Small intestine (tissue), 7 donors: Measurements from ENCODE around the gene CSNK1A1. TPM values are rescaled to one million over a fixed set of nuclear protein-coding genes. Genes with fewer than 3 reads are reported as not detected.
"Not testable (repeated sequence)": the region's sequence is repeated elsewhere in the genome, so short reads cannot be mapped to it uniquely, and the experiment has no call there.

ENCODE experiments used
- DNase-seq, 2 donors: peaks; one replicate each; pipeline versions ENCODE4 v3.0.0 to v3.0.0-alpha.2; 2013
- FAIRE-seq: peaks from 2 replicates; lab custom pipeline; 2012; peaks lifted over from hg19 to GRCh38; lab: Jason Lieb, UNC
- H3K27ac ChIP-seq, 3 donors: one replicate each; pipeline ENCODE4 v1.5.1; 2013; ENCODE audit warnings: low read length in 2 of 3, mild to moderate bottlenecking in 2 of 3, control low read depth in 1 of 3, inconsistent platforms in 1 of 3, low read depth in 1 of 3, moderate library complexity in 1 of 3
- H3K27me3 ChIP-seq, 3 donors: one replicate each; pipeline ENCODE4 v1.6.1; 2013; ENCODE audit warnings: low read length in 3 of 3, inconsistent platforms in 1 of 3; ENCODE audit not compliant: control insufficient read depth in 3 of 3, insufficient read depth in 3 of 3
- H3K36me3 ChIP-seq, 3 donors: one replicate each; pipeline ENCODE4 v1.6.1; 2013; ENCODE audit warnings: low read length in 3 of 3, inconsistent platforms in 1 of 3, low read depth in 1 of 3, mild to moderate bottlenecking in 1 of 3, moderate library complexity in 1 of 3; ENCODE audit not compliant: control insufficient read depth in 3 of 3, insufficient read depth in 2 of 3
- H3K4me1 ChIP-seq, 3 donors: one replicate each; pipeline ENCODE4 v1.6.1; 2013; ENCODE audit warnings: low read length in 2 of 3, inconsistent platforms in 1 of 3, low read depth in 1 of 3, mild to moderate bottlenecking in 1 of 3, moderate library complexity in 1 of 3; ENCODE audit not compliant: control insufficient read depth in 3 of 3, insufficient read depth in 2 of 3
- H3K4me3 ChIP-seq, 3 donors: one replicate each; pipeline ENCODE4 v1.5.1; 2013; ENCODE audit warnings: low read length in 3 of 3, control low read depth in 1 of 3, inconsistent platforms in 1 of 3, low read depth in 1 of 3, mild to moderate bottlenecking in 1 of 3, moderate library complexity in 1 of 3
- H3K9me3 ChIP-seq, 2 donors: one replicate each; pipeline ENCODE4 v1.6.1; 2013; ENCODE audit warnings: low read depth in 1 of 2, low read length in 1 of 2; ENCODE audit not compliant: control insufficient read depth in 2 of 2, insufficient read depth in 1 of 2
- WGBS, 3 donors: extraction: QIAGEN DNeasy Blood & Tissue Kit; methylation state at CpG; one replicate each; pipeline ENCODE4 v1.1.7; 2013; 5-methylcytosine and 5-hydroxymethylcytosine counted together
- polyA plus RNA-seq, 4 donors: library from polyadenylated mRNA; stranded (reverse) in 3 of 4; unstranded in 1 of 4; fragments of 200-250 nt in 3 of 4; fragments of 120-200 nt in 1 of 4; gene quantifications; one replicate each; pipeline versions ENCODE4 v1.2.1 to v1.2.3, GENCODE V29; 2013
- donor health status: healthy with polysubstance abuse.
- donor health status: control.
- donor health status: control.
- donor health status: Bipolar disorder and iron deficiency.
- donor health status: healthy.

Gene CSNK1A1
- polyA plus RNA-seq, 4 donors, result 58.6 to 118 (median 84.5) TPM

DNA sequence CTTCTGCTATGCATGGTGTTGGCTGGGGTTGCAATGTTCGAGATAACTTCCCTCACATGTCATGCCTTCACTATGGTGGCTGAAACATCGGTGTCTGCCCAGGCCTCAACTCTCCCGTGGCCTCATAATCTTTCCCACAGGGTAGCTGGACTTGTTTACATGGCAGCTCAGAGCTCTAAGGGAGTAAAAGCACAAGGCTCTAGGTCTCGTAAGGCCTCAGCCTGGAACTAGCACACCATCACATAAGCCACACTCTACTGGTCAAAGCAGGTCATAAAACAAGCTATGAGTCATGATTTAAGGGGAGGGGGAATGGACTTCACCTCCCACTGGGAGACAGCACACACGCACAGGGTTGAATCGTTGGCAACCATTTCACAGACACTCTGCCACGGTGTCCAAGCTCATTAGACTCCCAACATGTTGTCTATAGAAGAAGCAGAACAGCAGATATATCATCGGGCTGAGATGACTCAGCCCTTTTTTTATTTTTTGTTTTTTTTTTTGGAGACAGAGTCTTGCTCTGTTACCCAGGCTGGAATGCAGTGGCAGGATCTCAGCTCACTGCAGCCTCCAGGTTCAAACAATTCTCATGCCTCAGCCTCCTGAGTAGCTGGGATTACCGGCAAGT lies 105.4 kb downstream of the CSNK1A1 start:
- WGBS, 3 donors, result 40 to 48% (median 47%) methylated on average over 9 of the region's 9 CpGs
- FAIRE-seq, result no peak
- Histone ChIP-seq H3K27me3 (no peaks in the 10 kb centered on the region), H3K36me3 (no peaks in the 10 kb centered on the region), H3K9me3 (peaks cover 0 to 13% of the 10 kb centered on the region in 2 donors), H3K4me1 (peaks cover 0 to 39% (median 8%) of the 10 kb centered on the region in 3 donors), H3K4me3 (no peak overlapping the region), H3K27ac (peak overlapping the region; percentile 6 to 86 (median 47))
- peak; percentile 70 to 78 for DNase-seq

DNA sequence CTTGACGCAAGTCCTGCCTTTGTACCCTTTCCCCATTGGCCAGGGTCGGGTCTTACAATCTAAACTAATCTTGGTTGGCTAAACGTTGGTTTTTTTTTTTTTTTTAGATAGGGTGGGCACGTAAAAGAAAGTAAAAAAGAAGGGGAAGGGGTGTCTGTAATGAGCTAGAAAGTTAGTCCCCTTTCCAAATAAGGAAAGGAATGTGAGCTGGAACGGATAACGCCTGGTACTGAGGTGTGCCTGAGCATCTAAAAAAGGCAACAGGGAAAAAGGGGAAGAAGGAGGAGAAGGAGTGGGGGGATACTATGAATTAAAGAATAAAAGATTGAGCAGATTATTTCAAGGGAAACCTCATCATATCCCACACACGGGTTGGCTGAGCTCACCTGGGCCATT lies 105.9 kb downstream of the CSNK1A1 start:
- peaks cover 0 to 13% of the 10 kb centered on the region in 2 donors for H3K9me3 ChIP-seq
- H3K4me1 ChIP-seq, result peaks cover 0 to 36% (median 5%) of the 10 kb centered on the region in 3 donors
- H3K27me3 ChIP-seq, result no peaks in the 10 kb centered on the region
- H3K4me3 ChIP-seq, result no peak overlapping the region
- no peaks in the 10 kb centered on the region for H3K36me3 ChIP-seq
- no peak for DNase-seq
- no peak for FAIRE-seq
- 61 to 64% (median 62%) methylated on average over 7 of the region's 7 CpGs for WGBS, 3 donors
- H3K27ac ChIP-seq, result peak overlapping the region; percentile 6 to 86 (median 47)

DNA sequence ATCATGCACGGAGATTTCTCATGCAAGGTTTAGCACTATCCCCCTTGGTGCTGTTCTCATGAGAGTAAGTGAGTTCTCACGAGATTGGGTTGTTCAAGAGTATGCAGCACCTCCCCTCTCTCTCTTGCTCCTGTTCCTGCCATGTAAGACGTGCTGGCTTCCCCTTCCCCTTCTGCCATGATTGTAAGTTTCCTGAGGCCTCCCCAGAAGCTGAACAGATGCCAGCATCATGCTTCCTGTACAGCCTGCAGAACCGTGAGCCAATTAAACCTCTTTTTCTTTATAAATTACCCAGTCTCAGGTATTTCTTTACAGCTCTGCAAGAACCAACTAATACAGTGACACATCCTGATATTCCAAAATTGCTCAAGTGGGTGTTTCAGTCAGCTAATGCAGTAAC lies 106.8 kb downstream of the CSNK1A1 start:
- DNase-seq, H3K27me3 ChIP-seq, H3K4me3 ChIP-seq, H3K36me3 ChIP-seq, FAIRE-seq, H3K27ac ChIP-seq: not testable (repeated sequence)
- whole genome bisulfite sequencing, 3 donors, result 80 to 87% (median 84%) methylated on average over 4 of the region's 4 CpGs
- peaks cover 0 to 31% (median 5%) of the 10 kb centered on the region in 3 donors for H3K4me1 ChIP-seq
- peaks cover 0 to 13% of the 10 kb centered on the region in 2 donors for H3K9me3 ChIP-seq

DNA sequence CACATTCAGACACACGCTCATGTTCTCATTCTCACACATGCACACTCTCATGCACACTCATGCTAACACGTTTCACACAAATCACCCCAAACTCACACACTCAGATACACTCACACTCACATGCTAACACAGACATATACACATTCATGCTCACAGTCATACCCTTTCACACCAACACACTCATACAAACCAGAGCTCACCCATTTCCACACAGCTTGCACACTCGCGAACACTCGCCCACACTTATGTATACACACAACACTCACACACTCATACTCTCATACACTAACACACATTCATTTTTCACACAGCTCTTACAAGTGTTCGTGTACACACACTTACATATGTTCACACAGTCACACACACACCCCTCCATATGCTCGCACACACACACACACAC lies 108.0 kb downstream of the CSNK1A1 start:
- WGBS, 3 donors, result 85 to 90% (median 90%) methylated on average over 7 of the region's 7 CpGs
- H3K27ac ChIP-seq, result peak overlapping the region in 1 of 3 donors; percentile 46
- H3K4me1 ChIP-seq, result peaks cover 0 to 30% (median 5%) of the 10 kb centered on the region in 3 donors
- H3K4me3 ChIP-seq, result no peak overlapping the region
- H3K36me3 ChIP-seq, result no peaks in the 10 kb centered on the region
- H3K9me3 ChIP-seq, result peaks cover 0 to 13% of the 10 kb centered on the region in 2 donors
- DNase-seq, result no peak
- no peak for FAIRE-seq
- no peaks in the 10 kb centered on the region for H3K27me3 ChIP-seq

DNA sequence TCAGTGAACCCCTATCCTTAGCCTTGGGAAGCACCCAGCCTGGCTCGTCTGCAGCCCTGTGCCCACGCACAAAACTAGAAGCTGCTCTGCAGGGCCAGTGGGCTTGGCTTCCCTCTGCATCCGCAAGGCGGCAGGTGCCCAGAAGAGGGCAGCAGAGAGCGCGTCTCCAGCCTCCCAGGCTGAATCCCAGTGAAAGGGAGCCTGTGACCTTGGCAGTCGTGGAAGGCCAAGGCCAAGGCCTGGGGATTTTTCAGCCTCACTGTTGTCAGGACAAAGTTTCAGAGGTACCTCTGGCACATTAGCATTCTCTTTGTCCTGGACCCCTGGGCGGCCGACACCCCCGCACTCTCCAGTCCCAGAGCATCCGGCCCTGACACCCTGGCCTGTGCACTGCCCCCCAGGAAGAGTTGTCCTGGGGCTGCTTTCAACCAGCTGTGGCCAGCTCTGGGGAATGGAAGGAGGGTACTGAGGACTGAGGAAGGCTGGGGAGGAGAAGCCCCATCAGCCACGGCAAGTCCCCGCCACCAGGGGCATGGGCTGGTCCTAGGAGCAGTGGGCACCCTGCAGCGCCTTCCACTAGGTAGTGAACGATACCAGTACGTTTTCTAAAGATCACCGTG lies 108.6 kb downstream of the CSNK1A1 start:
- H3K36me3 ChIP-seq, result no peaks in the 10 kb centered on the region
- no peak overlapping the region for H3K4me3 ChIP-seq
- WGBS, 3 donors, result 39 to 46% (median 43%) methylated on average over 17 of the region's 17 CpGs
- no peaks in the 10 kb centered on the region for H3K27me3 ChIP-seq
- peak overlapping the region in 1 of 3 donors; percentile 46 for H3K27ac ChIP-seq
- peaks cover 0 to 13% of the 10 kb centered on the region in 2 donors for H3K9me3 ChIP-seq
- FAIRE-seq, result no peak
- peak; percentile 76 to 87 for DNase-seq
- H3K4me1 ChIP-seq, result peaks cover 0 to 28% (median 5%) of the 10 kb centered on the region in 3 donors

Other genes starting within 250 kb of the CSNK1A1 start
- 10 to 100 TPM in 2 of 4 donors, 1 to 10 TPM in 2; 2.9 to 16.3 (median 8.7) TPM for gene GRPEL2, start 205.9 kb downstream of the CSNK1A1 start, polyA plus RNA-seq
- gene PCYOX1L, start 193.4 kb downstream of the CSNK1A1 start, polyA plus RNA-seq, result 10 to 100 TPM in 1 of 4 donors, 1 to 10 TPM in 3; 1.3 to 53.2 (median 4.5) TPM
- 1 to 10 TPM in 1 of 4 donors, under 1 TPM in 1, not detected in 2; 0.98 to 2.1 TPM for gene IL17B, start 172.1 kb downstream of the CSNK1A1 start, polyA plus RNA-seq
- gene ARHGEF37, start 30.1 kb upstream of the CSNK1A1 start, polyA plus RNA-seq, result 1 to 10 TPM; 2.8 to 8.7 (median 4.0) TPM
- gene PPARGC1B, start 178.9 kb upstream of the CSNK1A1 start, polyA plus RNA-seq, result 1 to 10 TPM; 3.0 to 8.9 (median 4.4) TPM